Trophoblast cell (in vitro differentiated cells and primary cell): ENCODE measurements around the gene GABRD.

Source experiments
- DNase-seq, 2 donors: peaks; one replicate each; pipeline ENCODE4 v3.0.0-alpha.2; 2016
- H2AFZ ChIP-seq: 2 replicates; pipeline ENCODE4 v1.6.1; 2013; ENCODE audit warnings: low read length, moderate library complexity, mild to moderate bottlenecking; ENCODE audit not compliant: insufficient read depth, poor library complexity
- H2AK5ac ChIP-seq: 2 replicates; pipeline ENCODE4 v1.6.1; 2013; ENCODE audit warnings: mild to moderate bottlenecking, low read length
- H2BK120ac ChIP-seq: 2 replicates; pipeline ENCODE4 v1.6.1; 2013; ENCODE audit warnings: low read length, mild to moderate bottlenecking, moderate library complexity; ENCODE audit not compliant: insufficient read depth, poor library complexity
- H2BK12ac ChIP-seq: 2 replicates; pipeline ENCODE4 v1.6.1; 2013; ENCODE audit warnings: mild to moderate bottlenecking, low read length, moderate library complexity
- H2BK5ac ChIP-seq: 2 replicates; pipeline ENCODE4 v1.6.1; 2013; ENCODE audit warnings: low read length, low read depth, moderate library complexity, mild to moderate bottlenecking; ENCODE audit not compliant: poor library complexity
- H3K14ac ChIP-seq: 2 replicates; pipeline ENCODE4 v1.6.1; 2013; ENCODE audit warnings: mild to moderate bottlenecking, low read length
- H3K18ac ChIP-seq: 2 replicates; pipeline ENCODE4 v1.6.1; 2013; ENCODE audit warnings: mild to moderate bottlenecking, low read length
- H3K23ac ChIP-seq: 2 replicates; pipeline ENCODE4 v1.6.1; 2013; ENCODE audit warnings: low read length
- H3K27ac ChIP-seq: 2 replicates; pipeline ENCODE4 v1.5.1; 2013; ENCODE audit warnings: low read depth, mild to moderate bottlenecking, inconsistent platforms, low read length, moderate library complexity
- H3K27me3 ChIP-seq: 2 replicates; pipeline ENCODE4 v1.6.1; 2013; ENCODE audit warnings: inconsistent platforms, mild to moderate bottlenecking, low read length, moderate library complexity; ENCODE audit not compliant: insufficient read depth
- H3K36me3 ChIP-seq, 2 experiments: 1 replicate in 1 of 2; 2 replicates in 1 of 2; pipeline ENCODE4 v1.6.1; 2013; ENCODE audit warnings: low read length in 2 of 2, mild to moderate bottlenecking in 2 of 2, moderate library complexity in 1 of 2; ENCODE audit not compliant: insufficient read depth in 2 of 2, control insufficient read depth in 1 of 2
- H3K4ac ChIP-seq: 2 replicates; pipeline ENCODE4 v1.6.1; 2013; ENCODE audit warnings: low read depth, mild to moderate bottlenecking, low read length, moderate library complexity
- H3K4me1 ChIP-seq, 2 experiments: 1 replicate in 1 of 2; 2 replicates in 1 of 2; pipeline ENCODE4 v1.6.1; 2013; ENCODE audit warnings: low read length in 2 of 2, mild to moderate bottlenecking in 2 of 2, moderate library complexity in 1 of 2; ENCODE audit not compliant: insufficient read depth in 2 of 2, control insufficient read depth in 1 of 2
- H3K4me2 ChIP-seq: 2 replicates; pipeline ENCODE4 v1.6.1; 2013; ENCODE audit warnings: inconsistent platforms, mild to moderate bottlenecking, low read length, moderate library complexity
- H3K4me3 ChIP-seq: 2 replicates; pipeline ENCODE4 v1.5.1; 2013; ENCODE audit warnings: mild to moderate bottlenecking, low read depth, low read length, inconsistent platforms
- H3K79me1 ChIP-seq: one replicate; pipeline ENCODE4 v1.6.1; 2013; ENCODE audit warnings: low read length
- H3K79me2 ChIP-seq: 2 replicates; pipeline ENCODE4 v1.6.1; 2013; ENCODE audit warnings: low read length, mild to moderate bottlenecking; ENCODE audit not compliant: control insufficient read depth, insufficient read depth, poor library complexity
- H3K9ac ChIP-seq: 2 replicates; pipeline ENCODE4 v1.6.1; 2013; ENCODE audit warnings: mild to moderate bottlenecking, low read length
- H3K9me3 ChIP-seq: 2 replicates; pipeline ENCODE4 v1.6.1; 2013; ENCODE audit warnings: low read depth, mild to moderate bottlenecking, control low read depth, inconsistent platforms, low read length; ENCODE audit not compliant: insufficient read depth
- H4K12ac ChIP-seq: 2 replicates; pipeline ENCODE4 v1.6.1; 2013; ENCODE audit warnings: low read depth, mild to moderate bottlenecking, low read length, moderate library complexity
- H4K8ac ChIP-seq: 2 replicates; pipeline ENCODE4 v1.6.1; 2013; ENCODE audit warnings: low read depth, mild to moderate bottlenecking, low read length, moderate library complexity
- H4K91ac ChIP-seq: one replicate; pipeline ENCODE4 v1.6.1; 2013; ENCODE audit warnings: low read depth, mild to moderate bottlenecking, low read length, moderate library complexity
- whole genome bisulfite sequencing: extraction: QIAGEN DNeasy Blood & Tissue Kit; methylation state at CpG from one replicate; pipeline ENCODE4 v1.1.7; 2013; ENCODE audit warnings: missing lambda C conversion rate; ENCODE audit not compliant: insufficient read length, insufficient coverage; ENCODE audit errors: extremely low coverage; 5-methylcytosine and 5-hydroxymethylcytosine counted together

The GABRD gene

GRCh38 chr1:1987142-1987510 is 32.0 kb upstream of the GABRD start:
- Histone ChIP-seq H2BK12ac (no peak overlapping the region), H2AK5ac (no peak overlapping the region), H2BK120ac (no peak overlapping the region), H3K4me3 (no peak overlapping the region), H3K27ac (no peak overlapping the region), H4K8ac (no peak overlapping the region), H3K27me3 (no peaks in the 10 kb centered on the region), H3K79me1 (no peaks in the 10 kb centered on the region), H3K4me2 (no peak overlapping the region), H4K91ac (no peak overlapping the region), H3K79me2 (no peaks in the 10 kb centered on the region), H2AFZ (no peak overlapping the region), H3K4me1 (peaks cover 0 to 5% of the 10 kb centered on the region in 2 experiments), H2BK5ac (no peak overlapping the region), H3K9me3 (peaks cover 2% of the 10 kb centered on the region), H3K36me3 (no peaks in the 10 kb centered on the region), H3K14ac (no peak overlapping the region), H4K12ac (no peak overlapping the region), H3K9ac (no peak overlapping the region), H3K4ac (no peak overlapping the region), H3K23ac (no peak overlapping the region), H3K18ac (no peak overlapping the region)
- no CpG with 5 or more reads among the region's 13 CpGs for WGBS
- no peak for DNase-seq

- Histone ChIP-seq H3K4ac (no peak overlapping the region), H3K9me3 (peaks cover 2% of the 10 kb centered on the region), H2AFZ (no peak overlapping the region), H4K12ac (no peak overlapping the region), H3K9ac (no peak overlapping the region), H3K14ac (no peak overlapping the region), H2AK5ac (no peak overlapping the region), H3K36me3 (no peaks in the 10 kb centered on the region), H3K79me2 (no peaks in the 10 kb centered on the region), H3K79me1 (no peaks in the 10 kb centered on the region), H3K4me2 (no peak overlapping the region), H2BK120ac (no peak overlapping the region), H3K18ac (no peak overlapping the region), H2BK12ac (no peak overlapping the region), H4K8ac (no peak overlapping the region), H3K23ac (no peak overlapping the region), H3K4me3 (no peak overlapping the region), H3K27ac (no peak overlapping the region), H4K91ac (no peak overlapping the region), H2BK5ac (no peak overlapping the region), H3K27me3 (no peaks in the 10 kb centered on the region), H3K4me1 (peaks cover 0 to 5% of the 10 kb centered on the region in 2 experiments)
- no CpG with 5 or more reads among the region's 29 CpGs for WGBS
- peak in 1 of 2 donors; percentile 31 for DNase-seq
Observed at GRCh38 chr1:1988061-1988945, 30.8 kb upstream of the GABRD start.

DNA sequence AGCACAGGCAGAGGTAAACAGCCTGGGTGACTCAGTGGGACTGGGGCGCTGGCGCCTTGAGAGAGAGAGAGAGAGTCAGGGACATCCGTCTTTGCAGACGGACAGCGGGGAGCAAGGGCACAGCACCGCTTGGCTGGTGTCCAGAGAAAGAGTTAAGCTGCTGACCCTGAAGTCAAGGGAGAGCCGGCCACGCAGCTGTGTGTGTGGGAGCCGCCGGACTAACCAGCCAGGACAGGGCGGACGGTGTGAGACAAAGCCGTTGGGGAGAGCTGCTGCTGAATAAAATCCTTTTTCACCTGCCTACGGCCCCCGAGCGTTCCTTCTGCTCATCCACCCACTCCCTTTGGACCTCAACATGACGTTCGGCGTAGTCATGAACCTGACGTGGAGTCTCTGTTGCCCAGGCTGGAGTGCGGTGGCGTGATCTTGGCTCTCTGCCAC is 30.0 kb upstream of the GABRD start:
- Histone ChIP-seq H3K4me2 (no peak overlapping the region), H2AFZ (no peak overlapping the region), H3K18ac (no peak overlapping the region), H3K9me3 (peaks cover 2% of the 10 kb centered on the region), H4K8ac (no peak overlapping the region), H3K4me3 (no peak overlapping the region), H3K36me3 (no peaks in the 10 kb centered on the region), H3K79me2 (no peaks in the 10 kb centered on the region), H3K27me3 (no peaks in the 10 kb centered on the region), H3K9ac (no peak overlapping the region), H3K23ac (no peak overlapping the region), H3K79me1 (no peaks in the 10 kb centered on the region), H3K14ac (no peak overlapping the region), H4K12ac (no peak overlapping the region), H3K4ac (no peak overlapping the region), H2BK120ac (no peak overlapping the region), H2AK5ac (no peak overlapping the region), H2BK5ac (no peak overlapping the region), H3K27ac (no peak overlapping the region), H3K4me1 (peaks cover 0 to 5% of the 10 kb centered on the region in 2 experiments), H2BK12ac (no peak overlapping the region), H4K91ac (no peak overlapping the region)
- DNase-seq = no peak
- WGBS = no CpG with 5 or more reads among the region's 22 CpGs

DNA sequence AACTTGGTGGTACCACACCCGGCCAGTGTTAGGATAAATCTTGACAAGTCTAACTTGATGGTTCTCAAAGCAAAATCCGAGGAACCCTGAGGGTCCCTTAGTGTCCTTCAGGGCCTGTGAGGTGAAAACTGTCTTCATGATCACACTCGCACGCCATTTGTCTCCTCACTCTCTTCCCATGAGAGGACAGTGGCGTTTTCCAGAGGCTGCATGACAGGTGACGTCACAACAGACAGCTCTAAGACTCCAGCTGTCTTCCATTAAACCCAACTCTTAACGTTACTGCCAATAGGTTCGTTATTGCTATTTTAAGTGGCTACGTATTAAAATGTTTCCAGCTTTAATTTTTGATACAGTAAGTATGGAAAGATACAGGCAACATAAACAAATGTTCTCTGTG is 29.4 kb upstream of the GABRD start:
- Histone ChIP-seq H3K36me3 (no peaks in the 10 kb centered on the region), H3K4me1 (peaks cover under 1 to 5% of the 10 kb centered on the region in 2 experiments), H2BK12ac (no peak overlapping the region), H3K4me2 (no peak overlapping the region), H4K91ac (no peak overlapping the region), H2BK5ac (no peak overlapping the region), H2AK5ac (no peak overlapping the region), H2BK120ac (no peak overlapping the region), H2AFZ (no peak overlapping the region), H3K23ac (no peak overlapping the region), H3K4ac (no peak overlapping the region), H3K9me3 (peaks cover 2% of the 10 kb centered on the region), H3K14ac (no peak overlapping the region), H3K27me3 (no peaks in the 10 kb centered on the region), H3K9ac (no peak overlapping the region), H3K4me3 (no peak overlapping the region), H4K12ac (no peak overlapping the region), H4K8ac (no peak overlapping the region), H3K27ac (no peak overlapping the region), H3K79me1 (no peaks in the 10 kb centered on the region), H3K18ac (no peak overlapping the region), H3K79me2 (no peaks in the 10 kb centered on the region)
- DNase-seq = no peak
- no CpG with 5 or more reads among the region's 9 CpGs for WGBS
